Epithelial cell of proximal tubule (primary cell): ENCODE measurements around the gene GNAT1. TPM values are rescaled to one million over a fixed set of nuclear protein-coding genes. Genes with fewer than 3 reads are reported as not detected.

Source experiments
- DNase-seq: peaks from one replicate; pipeline ENCODE4 v3.0.0-alpha.2; 2011; ENCODE audit warnings: low read depth
- H3K4me3 ChIP-seq: 2 replicates; pipeline ENCODE4 v1.5.1; 2011; ENCODE audit warnings: low read depth, mild to moderate bottlenecking, low read length
- total RNA-seq: library from RNA; depleted of rRNA; stranded (reverse); fragments of >200 nt; gene quantifications from 2 replicates; pipeline ENCODE4 v1.2.3, GENCODE V29; 2015
- TF ChIP-seq, protein P1 (sequence below): conservative IDR thresholded peaks from 2 replicates; pipeline ENCODE4 v1.5.1; 2012; ENCODE audit warnings: low read depth, mild to moderate bottlenecking, low read length

GNAT1 gene
- total RNA-seq, 1 donor from 2014 or later, result not detected

DNA sequence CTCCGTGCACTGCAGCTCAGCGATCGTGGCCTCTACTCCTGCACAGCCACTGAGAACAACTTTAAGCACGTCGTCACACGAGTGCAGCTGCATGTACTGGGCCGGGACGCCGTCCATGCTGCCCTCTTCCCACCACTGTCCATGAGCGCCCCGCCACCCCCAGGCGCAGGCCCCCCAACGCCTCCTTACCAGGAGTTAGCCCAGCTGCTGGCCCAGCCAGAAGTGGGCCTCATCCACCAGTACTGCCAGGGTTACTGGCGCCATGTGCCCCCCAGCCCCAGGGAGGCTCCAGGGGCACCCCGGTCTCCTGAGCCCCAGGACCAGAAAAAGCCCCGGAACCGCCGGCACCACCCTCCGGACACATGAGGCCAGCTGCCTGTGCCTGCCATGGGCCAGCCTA lies 3.7 kb upstream of the GNAT1 start:
- H3K4me3 ChIP-seq, result no peak overlapping the region
- TF ChIP-seq, protein P1, sequence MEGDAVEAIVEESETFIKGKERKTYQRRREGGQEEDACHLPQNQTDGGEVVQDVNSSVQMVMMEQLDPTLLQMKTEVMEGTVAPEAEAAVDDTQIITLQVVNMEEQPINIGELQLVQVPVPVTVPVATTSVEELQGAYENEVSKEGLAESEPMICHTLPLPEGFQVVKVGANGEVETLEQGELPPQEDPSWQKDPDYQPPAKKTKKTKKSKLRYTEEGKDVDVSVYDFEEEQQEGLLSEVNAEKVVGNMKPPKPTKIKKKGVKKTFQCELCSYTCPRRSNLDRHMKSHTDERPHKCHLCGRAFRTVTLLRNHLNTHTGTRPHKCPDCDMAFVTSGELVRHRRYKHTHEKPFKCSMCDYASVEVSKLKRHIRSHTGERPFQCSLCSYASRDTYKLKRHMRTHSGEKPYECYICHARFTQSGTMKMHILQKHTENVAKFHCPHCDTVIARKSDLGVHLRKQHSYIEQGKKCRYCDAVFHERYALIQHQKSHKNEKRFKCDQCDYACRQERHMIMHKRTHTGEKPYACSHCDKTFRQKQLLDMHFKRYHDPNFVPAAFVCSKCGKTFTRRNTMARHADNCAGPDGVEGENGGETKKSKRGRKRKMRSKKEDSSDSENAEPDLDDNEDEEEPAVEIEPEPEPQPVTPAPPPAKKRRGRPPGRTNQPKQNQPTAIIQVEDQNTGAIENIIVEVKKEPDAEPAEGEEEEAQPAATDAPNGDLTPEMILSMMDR, result no peak
- no peak for DNase-seq

- no peak for DNase-seq
- TF ChIP-seq, protein P1, result peak; percentile 96
- H3K4me3 ChIP-seq, result no peak overlapping the region
Observed at GRCh38 chr3:50189274-50189673, 2.1 kb upstream of the GNAT1 start.

GRCh38 chr3:50189989-50190388 lies 1.4 kb upstream of the GNAT1 start:
- H3K4me3 ChIP-seq, result no peak overlapping the region
- TF ChIP-seq, protein P1, result no peak
- no peak for DNase-seq

DNA sequence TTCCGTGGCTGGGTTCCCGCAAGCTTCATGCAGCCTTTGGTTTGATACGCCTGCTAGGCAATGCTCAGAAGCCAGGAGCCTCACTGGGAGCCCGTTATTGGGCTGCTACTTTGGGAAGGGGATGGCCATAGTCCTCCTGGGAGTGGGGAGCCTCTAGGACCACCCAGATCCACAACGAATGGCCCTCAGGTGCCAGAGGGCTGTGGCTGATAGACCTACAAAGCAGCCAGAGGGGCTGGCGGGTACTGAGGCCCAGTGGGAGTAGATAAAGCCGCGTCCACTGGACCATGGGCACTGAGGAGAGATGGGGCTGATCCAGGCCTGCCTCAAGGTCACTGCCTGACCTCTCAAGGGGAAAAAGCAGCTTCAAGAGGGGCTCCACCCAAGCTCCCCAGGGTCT lies 714 bp downstream of the GNAT1 start:
- no peak overlapping the region for H3K4me3 ChIP-seq
- no peak for DNase-seq
- TF ChIP-seq, protein P1, result no peak

DNA sequence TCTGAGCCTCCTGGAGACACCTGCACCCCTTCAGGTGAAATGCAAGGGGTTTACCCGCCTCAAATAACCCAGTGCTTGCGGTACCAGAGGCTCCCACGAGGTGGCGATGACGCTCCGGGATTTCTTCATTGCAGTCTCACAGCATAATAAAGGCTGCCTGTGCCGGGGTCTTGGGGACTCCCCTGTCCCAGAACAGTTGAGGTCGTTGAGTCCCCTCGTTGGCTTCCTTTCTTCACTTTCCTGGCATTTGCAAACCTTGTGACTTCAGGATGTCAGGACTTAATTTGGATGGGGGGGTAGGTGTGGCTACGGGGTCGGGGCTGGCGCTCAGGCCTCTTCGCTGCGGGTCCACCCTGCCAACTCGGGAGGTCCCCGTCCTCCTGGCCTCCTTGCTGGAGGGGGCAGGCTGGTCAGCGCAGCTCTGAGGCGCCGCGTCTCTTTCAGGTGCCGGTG lies 1.3 kb downstream of the GNAT1 start:
- H3K4me3 ChIP-seq, result no peak overlapping the region
- DNase-seq, result no peak
- TF ChIP-seq, protein P1, result peak; percentile 92

DNA sequence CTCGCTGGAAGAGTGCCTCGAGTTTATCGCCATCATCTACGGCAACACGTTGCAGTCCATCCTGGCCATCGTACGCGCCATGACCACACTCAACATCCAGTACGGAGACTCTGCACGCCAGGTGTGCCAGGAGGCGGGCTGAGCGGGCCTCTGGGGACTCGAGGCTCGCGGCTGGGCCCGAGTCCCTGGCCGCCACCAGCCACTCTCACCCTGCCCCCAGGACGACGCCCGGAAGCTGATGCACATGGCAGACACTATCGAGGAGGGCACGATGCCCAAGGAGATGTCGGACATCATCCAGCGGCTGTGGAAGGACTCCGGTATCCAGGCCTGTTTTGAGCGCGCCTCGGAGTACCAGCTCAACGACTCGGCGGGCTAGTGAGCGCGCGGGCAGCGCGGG lies 1.9 kb downstream of the GNAT1 start:
- TF ChIP-seq, protein P1, result no peak
- no peak for DNase-seq
- H3K4me3 ChIP-seq, result no peak overlapping the region

DNA sequence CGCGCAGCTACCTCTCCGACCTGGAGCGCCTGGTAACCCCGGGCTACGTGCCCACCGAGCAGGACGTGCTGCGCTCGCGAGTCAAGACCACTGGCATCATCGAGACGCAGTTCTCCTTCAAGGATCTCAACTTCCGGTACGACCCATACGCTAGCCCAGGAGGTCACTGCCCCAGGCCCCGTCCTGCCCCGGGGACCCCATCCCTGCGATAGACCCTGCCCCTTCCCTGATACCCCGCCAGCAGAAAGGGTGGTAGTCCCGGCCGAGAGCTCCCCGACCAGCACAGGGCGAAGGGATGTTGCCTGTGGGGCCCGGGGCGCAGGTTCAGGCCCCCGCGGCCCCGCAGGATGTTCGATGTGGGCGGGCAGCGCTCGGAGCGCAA lies 2.3 kb downstream of the GNAT1 start:
- TF ChIP-seq, protein P1, result no peak
- no peak for DNase-seq
- no peak overlapping the region for H3K4me3 ChIP-seq
